Vagina (tissue), 2 donors: ENCODE measurements around the gene ZMYND10. TPM values are rescaled to one million over a fixed set of nuclear protein-coding genes. Genes with fewer than 3 reads are reported as not detected.
A peak's percentile ranks its signal among the peaks of the same experiment; 100 is the strongest.

Source experiments
- DNase-seq, 2 donors: peaks; one replicate each; pipeline ENCODE4 v3.0.0-alpha.2; 2017; ENCODE audit errors: extremely low spot score in 2 of 2
- H3K27ac ChIP-seq: fragments of 200-600 bp; sonication (generic); one replicate; pipeline ENCODE4 v1.5.1; 2019
- H3K27me3 ChIP-seq: fragments of 200-600 bp; sonication (generic); one replicate; pipeline ENCODE4 v1.5.1; 2019
- H3K36me3 ChIP-seq, 2 donors: fragments of 200-600 bp; sonication (generic); one replicate each; pipeline ENCODE4 v1.5.1; 2017 to 2019
- H3K4me1 ChIP-seq: fragments of 200-600 bp; sonication (generic); one replicate; pipeline ENCODE4 v1.5.1; 2019
- H3K4me3 ChIP-seq, 2 donors: fragments of 200-600 bp; sonication (generic); 1 replicate in 1 of 2; 2 replicates in 1 of 2; pipeline ENCODE4 v1.5.1; 2016 to 2019
- H3K9me3 ChIP-seq: fragments of 200-600 bp; sonication (generic); one replicate; pipeline ENCODE4 v1.5.1; 2019
- POLR2A ChIP-seq, 2 donors: fragments of 450-650 bp; IDR thresholded peaks; one replicate each; pipeline ENCODE4 v1.6.1; 2017; ENCODE audit warnings: antibody characterized with exemption in 2 of 2, mild to moderate bottlenecking in 2 of 2, moderate library complexity in 2 of 2
- POLR2AphosphoS5 ChIP-seq, 2 donors: sonication (generic); formaldehyde crosslinking; IDR thresholded peaks; one replicate each; pipeline ENCODE4 v1.9.0; 2017; ENCODE audit warnings: antibody characterized with exemption in 2 of 2, mild to moderate bottlenecking in 2 of 2, low read depth in 1 of 2; ENCODE audit not compliant: insufficient read depth in 1 of 2
- intact Hi-C: fragments of 100-400 bp; cut with DNase I; formaldehyde crosslinking; loops from one replicate; pipeline ENCODE4 v1.15.1; 2023
- total RNA-seq: library from RNA; depleted of rRNA; stranded (reverse); fragments of >200 nt; gene quantifications from one replicate; pipeline ENCODE4 v1.2.3, GENCODE V29; 2016
- TF ChIP-seq, protein P1 (sequence below), 3 experiments: fragments of 450-650 bp in 2 of 3; fragments of 200-600 bp in 1 of 3; sonication (generic) in 1 of 3; IDR thresholded peaks; one replicate each; pipeline ENCODE4 v1.5.1; 2017 to 2019; ENCODE audit warnings: antibody characterized with exemption in 3 of 3, mild to moderate bottlenecking in 2 of 3, moderate library complexity in 2 of 3

The ZMYND10 gene
- total RNA-seq, 1 donor from 2014 or later = 0.74 TPM

DNA sequence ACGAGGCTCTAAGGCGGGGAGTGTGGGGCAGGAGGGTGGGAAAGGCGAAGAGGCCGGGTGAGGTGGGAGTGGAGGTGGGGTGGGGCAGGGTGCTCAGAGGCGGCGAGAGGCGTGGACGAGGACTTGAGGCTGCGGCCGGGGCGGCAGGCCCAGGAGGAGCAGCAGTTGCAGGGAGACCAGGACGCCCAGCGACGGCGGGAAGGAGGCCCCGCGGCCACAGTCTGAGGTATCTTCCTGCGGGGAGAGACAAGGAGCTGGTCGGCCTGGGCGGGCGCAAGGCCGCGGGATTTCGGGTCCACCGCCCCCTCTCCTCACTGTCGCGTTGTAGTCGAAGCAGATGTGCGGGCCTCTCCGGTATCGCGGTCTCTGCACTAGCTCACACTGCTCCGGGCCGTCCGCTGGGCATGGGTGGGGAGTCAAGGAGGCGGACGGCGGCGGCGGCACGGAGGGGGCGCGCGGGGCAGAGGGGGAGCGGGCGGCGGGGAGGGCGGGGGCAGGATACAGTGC is 19.1 kb upstream of the ZMYND10 start:
- Histone ChIP-seq H3K4me1 (peaks cover 28% of the 10 kb centered on the region), H3K27me3 (no peaks in the 10 kb centered on the region), H3K4me3 (peak overlapping the region; percentile 57 to 71), H3K27ac (peak overlapping the region; percentile 36), H3K36me3 (no peaks in the 10 kb centered on the region), H3K9me3 (no peaks in the 10 kb centered on the region)
- intact Hi-C loops = no loop called here
- DNase-seq = no peak
- TF ChIP-seq POLR2A (IDR thresholded peaks at IDR 0.05) = no peak

DNA sequence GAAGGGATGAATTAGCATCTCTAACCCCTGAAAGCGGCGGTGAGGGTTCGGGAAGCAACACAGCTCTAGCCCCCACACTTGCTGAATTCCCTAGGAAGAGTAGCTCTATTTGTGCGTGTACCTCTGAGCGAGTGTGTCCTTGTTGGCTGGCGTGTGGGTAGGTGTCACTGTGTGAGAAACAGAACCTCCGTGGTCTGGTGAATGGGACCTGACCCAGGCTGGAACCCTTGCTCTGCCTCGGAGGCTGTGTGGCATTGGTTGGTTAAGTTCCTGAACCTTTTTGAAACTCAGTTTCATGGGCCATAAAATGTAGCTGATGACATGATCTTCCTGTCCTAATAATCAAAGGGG is 14.2 kb upstream of the ZMYND10 start:
- Histone ChIP-seq H3K4me3 (peak overlapping the region; percentile 32 to 72), H3K9me3 (no peaks in the 10 kb centered on the region), H3K4me1 (peaks cover 54% of the 10 kb centered on the region), H3K27me3 (no peaks in the 10 kb centered on the region), H3K36me3 (peaks cover 0 to 8% of the 10 kb centered on the region in 2 donors), H3K27ac (peak overlapping the region; percentile 40)
- TF ChIP-seq, protein P1, sequence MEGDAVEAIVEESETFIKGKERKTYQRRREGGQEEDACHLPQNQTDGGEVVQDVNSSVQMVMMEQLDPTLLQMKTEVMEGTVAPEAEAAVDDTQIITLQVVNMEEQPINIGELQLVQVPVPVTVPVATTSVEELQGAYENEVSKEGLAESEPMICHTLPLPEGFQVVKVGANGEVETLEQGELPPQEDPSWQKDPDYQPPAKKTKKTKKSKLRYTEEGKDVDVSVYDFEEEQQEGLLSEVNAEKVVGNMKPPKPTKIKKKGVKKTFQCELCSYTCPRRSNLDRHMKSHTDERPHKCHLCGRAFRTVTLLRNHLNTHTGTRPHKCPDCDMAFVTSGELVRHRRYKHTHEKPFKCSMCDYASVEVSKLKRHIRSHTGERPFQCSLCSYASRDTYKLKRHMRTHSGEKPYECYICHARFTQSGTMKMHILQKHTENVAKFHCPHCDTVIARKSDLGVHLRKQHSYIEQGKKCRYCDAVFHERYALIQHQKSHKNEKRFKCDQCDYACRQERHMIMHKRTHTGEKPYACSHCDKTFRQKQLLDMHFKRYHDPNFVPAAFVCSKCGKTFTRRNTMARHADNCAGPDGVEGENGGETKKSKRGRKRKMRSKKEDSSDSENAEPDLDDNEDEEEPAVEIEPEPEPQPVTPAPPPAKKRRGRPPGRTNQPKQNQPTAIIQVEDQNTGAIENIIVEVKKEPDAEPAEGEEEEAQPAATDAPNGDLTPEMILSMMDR (IDR thresholded peaks at IDR 0.05) = no peak
- TF ChIP-seq POLR2AphosphoS5 (IDR thresholded peaks at IDR 0.05; ENCODE audit: insufficient read depth in 1 of 2, low read depth in 1 of 2) (no peak), POLR2A (IDR thresholded peaks at IDR 0.05) (no peak)
- intact Hi-C loops = loop anchor here (5.0 kb wide), 1 partner anchor 188 kb away; no protein-coding TSS in a partner anchor
- DNase-seq = no peak

DNA sequence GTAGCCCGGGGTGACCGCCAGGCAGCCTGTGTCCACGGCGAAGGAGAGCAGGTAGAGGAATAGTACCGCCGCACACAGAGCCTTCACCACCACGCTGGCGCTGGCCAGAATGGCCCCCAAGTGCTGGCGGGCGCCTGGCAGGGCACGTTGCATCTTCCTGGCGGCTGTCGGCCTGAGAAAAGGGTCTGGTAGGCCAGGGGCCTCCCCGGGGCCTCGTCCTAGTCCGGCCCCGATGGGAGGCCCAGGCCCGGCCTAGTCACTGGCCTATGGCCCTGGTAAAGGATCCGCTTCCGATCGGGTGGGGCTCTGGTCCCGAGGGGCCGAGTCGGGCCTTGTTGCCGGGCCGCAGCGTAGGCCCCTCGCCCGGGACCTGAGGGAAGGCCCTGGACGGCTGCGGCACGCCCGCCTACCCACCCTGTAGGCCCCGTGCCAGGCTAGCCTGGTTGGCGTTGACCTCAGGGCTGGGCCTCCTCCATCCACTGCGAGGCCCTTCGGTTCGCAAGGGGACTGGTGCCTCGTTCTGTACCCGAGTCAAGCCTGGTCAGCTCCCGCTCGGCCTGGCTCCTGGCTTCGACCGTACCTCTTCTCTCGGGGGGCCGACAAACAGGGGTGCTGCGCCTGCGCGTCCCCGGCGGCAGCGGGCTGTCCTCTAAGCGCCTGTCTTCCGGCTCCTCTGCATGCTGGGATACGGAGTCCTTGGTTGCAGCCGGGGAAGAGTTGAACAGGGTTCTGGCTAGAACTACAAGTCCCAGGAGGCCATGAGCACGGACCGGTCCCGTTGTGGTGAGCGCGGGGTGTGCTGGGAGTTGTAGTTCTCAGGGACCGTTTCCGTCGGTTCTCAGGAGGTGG is 13.6 kb upstream of the ZMYND10 start, which contains the start of gene TMEM115:
TMEM115 (minus strand) TSS at position 611 of the 849 bp plus-strand sequence; CDS start at position 153, 458 bp downstream.
- intact Hi-C loops = loop anchor here (5.0 kb wide), 1 partner anchor 188 kb away; no protein-coding TSS in a partner anchor
- Histone ChIP-seq H3K27ac (peak within 1 kb of the TSS; percentile 78), H3K4me1 (peaks cover 48% of the 10 kb centered on the region), H3K36me3 (peaks cover 0 to 14% of the 10 kb centered on the region in 2 donors), H3K9me3 (no peaks in the 10 kb centered on the region), H3K4me3 (peak within 1 kb of the TSS; percentile 69 to 72), H3K27me3 (no peaks in the 10 kb centered on the region)
- peak; percentile 99 to 100 for DNase-seq
- TF ChIP-seq POLR2AphosphoS5 (IDR thresholded peaks at IDR 0.05; ENCODE audit: insufficient read depth in 1 of 2, low read depth in 1 of 2) = peak; percentile 93 to 99
- TF ChIP-seq, protein P1 (IDR thresholded peaks at IDR 0.05) = no peak
- TF ChIP-seq POLR2A (IDR thresholded peaks at IDR 0.05) = peak in 1 of 2 donors; percentile 46

DNA sequence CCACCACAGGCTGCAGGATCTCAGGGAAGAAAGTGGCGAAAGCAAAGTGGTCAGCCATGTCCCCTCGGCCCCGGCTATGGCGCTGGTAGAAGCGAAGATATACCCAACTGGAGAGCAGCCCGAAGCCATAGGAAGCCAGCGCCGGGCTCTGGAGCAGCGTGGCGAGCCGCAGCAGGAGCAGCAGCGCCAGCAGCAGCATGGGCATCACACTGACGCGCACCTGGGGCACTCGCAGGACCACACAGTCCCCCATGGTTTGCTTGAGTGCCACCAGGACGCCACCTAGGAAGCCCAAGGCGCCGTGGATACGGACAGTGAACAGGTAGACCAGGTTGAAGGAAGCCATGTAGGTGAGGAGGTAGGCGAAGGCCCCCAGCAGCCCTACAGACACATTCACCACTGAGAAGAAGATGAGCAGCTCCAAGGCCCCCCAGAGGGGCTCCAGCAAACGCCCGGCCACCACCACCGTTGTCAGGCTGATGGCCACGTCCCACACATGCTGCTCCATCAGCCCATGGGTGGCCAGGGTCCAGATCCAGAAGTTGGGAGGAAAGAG is 12.9 kb upstream of the ZMYND10 start:
- Histone ChIP-seq H3K9me3 (no peaks in the 10 kb centered on the region), H3K4me3 (peak overlapping the region; percentile 69 to 72), H3K27me3 (no peaks in the 10 kb centered on the region), H3K36me3 (peaks cover 0 to 19% of the 10 kb centered on the region in 2 donors), H3K27ac (peak overlapping the region; percentile 78), H3K4me1 (peaks cover 46% of the 10 kb centered on the region)
- DNase-seq = no peak
- TF ChIP-seq POLR2A (IDR thresholded peaks at IDR 0.05) (no peak), POLR2AphosphoS5 (IDR thresholded peaks at IDR 0.05; ENCODE audit: insufficient read depth in 1 of 2, low read depth in 1 of 2) (no peak)
- TF ChIP-seq, protein P1 (IDR thresholded peaks at IDR 0.05) = no peak
- intact Hi-C loops = loop anchor here (5.0 kb wide), 1 partner anchor 189 kb away; no protein-coding TSS in a partner anchor

DNA sequence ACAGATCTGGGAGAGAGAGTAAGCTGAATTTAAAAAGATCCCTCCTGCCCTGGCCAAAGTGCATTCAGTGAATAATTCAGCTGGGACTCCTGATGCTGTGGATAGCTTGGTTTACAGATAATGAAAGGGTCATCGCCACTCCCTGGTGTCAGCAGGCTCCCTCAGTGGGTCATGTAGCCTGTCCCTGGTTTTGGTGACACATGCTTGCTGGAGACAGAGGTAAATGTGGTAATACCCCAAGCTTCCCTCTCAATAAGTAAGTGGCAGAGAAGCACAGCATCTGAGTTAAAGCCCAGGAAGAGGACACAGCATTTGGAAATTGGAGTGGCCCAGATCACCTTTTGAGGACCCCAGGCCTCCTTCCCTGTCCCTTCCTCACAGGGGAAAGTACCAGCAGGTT is 11.9 kb upstream of the ZMYND10 start:
- Histone ChIP-seq H3K36me3 (peaks cover 0 to 23% of the 10 kb centered on the region in 2 donors), H3K9me3 (no peaks in the 10 kb centered on the region), H3K4me1 (peaks cover 49% of the 10 kb centered on the region)

More for the DNA sequence above, 11.9 kb upstream of the ZMYND10 start:
- TF ChIP-seq POLR2AphosphoS5 (IDR thresholded peaks at IDR 0.05; ENCODE audit: insufficient read depth in 1 of 2, low read depth in 1 of 2) (no peak), POLR2A (IDR thresholded peaks at IDR 0.05) (no peak)
- TF ChIP-seq, protein P1 (IDR thresholded peaks at IDR 0.05) = no peak
- Histone ChIP-seq H3K27me3 (no peaks in the 10 kb centered on the region), H3K27ac (peak overlapping the region; percentile 78), H3K4me3 (peak overlapping the region; percentile 69 to 72)
- DNase-seq = no peak
- intact Hi-C loops = loop anchor here (5.0 kb wide), 1 partner anchor 190 kb away; no protein-coding TSS in a partner anchor
